ENCODE results near the gene FAM221B.

DNA sequence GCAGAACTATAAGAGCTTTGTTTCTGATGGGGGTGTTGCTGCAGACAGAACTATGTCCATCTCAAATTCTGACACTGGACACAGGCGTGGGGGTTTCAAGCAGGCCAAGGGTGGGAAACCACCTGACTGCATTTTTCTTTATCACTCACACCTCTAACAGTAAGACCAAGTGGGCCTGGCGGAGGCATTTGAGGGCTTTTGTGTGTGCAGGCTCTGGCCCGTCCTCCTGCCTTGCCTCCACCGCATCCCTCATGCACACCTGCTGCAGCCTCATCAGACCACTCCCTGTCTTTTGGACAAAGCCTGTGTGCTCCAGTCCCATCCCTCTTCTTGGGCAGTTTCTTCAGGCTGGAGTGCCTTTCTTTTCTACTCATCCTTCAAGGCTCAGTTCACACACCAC lies 33.8 kb upstream of the FAM221B start:
- TF ChIP-seq EP300 (IDR thresholded peaks at IDR 0.05) (no peak), POLR2A (IDR thresholded peaks at IDR 0.05) (no peak), POLR2AphosphoS5 (IDR thresholded peaks at IDR 0.05) (no peak)
- TF ChIP-seq, protein P1, sequence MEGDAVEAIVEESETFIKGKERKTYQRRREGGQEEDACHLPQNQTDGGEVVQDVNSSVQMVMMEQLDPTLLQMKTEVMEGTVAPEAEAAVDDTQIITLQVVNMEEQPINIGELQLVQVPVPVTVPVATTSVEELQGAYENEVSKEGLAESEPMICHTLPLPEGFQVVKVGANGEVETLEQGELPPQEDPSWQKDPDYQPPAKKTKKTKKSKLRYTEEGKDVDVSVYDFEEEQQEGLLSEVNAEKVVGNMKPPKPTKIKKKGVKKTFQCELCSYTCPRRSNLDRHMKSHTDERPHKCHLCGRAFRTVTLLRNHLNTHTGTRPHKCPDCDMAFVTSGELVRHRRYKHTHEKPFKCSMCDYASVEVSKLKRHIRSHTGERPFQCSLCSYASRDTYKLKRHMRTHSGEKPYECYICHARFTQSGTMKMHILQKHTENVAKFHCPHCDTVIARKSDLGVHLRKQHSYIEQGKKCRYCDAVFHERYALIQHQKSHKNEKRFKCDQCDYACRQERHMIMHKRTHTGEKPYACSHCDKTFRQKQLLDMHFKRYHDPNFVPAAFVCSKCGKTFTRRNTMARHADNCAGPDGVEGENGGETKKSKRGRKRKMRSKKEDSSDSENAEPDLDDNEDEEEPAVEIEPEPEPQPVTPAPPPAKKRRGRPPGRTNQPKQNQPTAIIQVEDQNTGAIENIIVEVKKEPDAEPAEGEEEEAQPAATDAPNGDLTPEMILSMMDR (IDR thresholded peaks at IDR 0.05), result no peak

All from stomach (tissue), 4 donors.